Esophagus (tissue), 2 donors: Measurements from ENCODE around the gene CCDC88B. TPM values are rescaled to one million over a fixed set of nuclear protein-coding genes. Genes with fewer than 3 reads are reported as not detected.

ENCODE experiments used
- H3K27ac ChIP-seq, 2 donors: one replicate each; pipeline ENCODE4 v1.5.1; 2013; ENCODE audit warnings: low read depth in 2 of 2, mild to moderate bottlenecking in 2 of 2, inconsistent platforms in 1 of 2, low read length in 1 of 2, moderate library complexity in 1 of 2
- H3K27me3 ChIP-seq, 2 donors: one replicate each; pipeline ENCODE4 v1.6.1; 2013; ENCODE audit warnings: low read length in 2 of 2, control low read depth in 1 of 2, mild to moderate bottlenecking in 1 of 2; ENCODE audit not compliant: insufficient read depth in 2 of 2, control insufficient read depth in 1 of 2
- H3K36me3 ChIP-seq, 2 donors: one replicate each; pipeline ENCODE4 v1.6.1; 2013; ENCODE audit warnings: low read length in 1 of 2; ENCODE audit not compliant: control insufficient read depth in 2 of 2, insufficient read depth in 2 of 2
- H3K4me1 ChIP-seq, 2 donors: one replicate each; pipeline ENCODE4 v1.6.1; 2013; ENCODE audit warnings: low read length in 1 of 2; ENCODE audit not compliant: control insufficient read depth in 2 of 2, insufficient read depth in 2 of 2
- H3K4me3 ChIP-seq, 2 donors: one replicate each; pipeline ENCODE4 v1.5.1; 2013; ENCODE audit warnings: low read length in 2 of 2, mild to moderate bottlenecking in 2 of 2, low read depth in 1 of 2, moderate library complexity in 1 of 2
- H3K9me3 ChIP-seq, 2 donors: one replicate each; pipeline ENCODE4 v1.6.1; 2013; ENCODE audit warnings: mild to moderate bottlenecking in 2 of 2, low read depth in 1 of 2, low read length in 1 of 2, moderate library complexity in 1 of 2; ENCODE audit not compliant: control insufficient read depth in 2 of 2, insufficient read depth in 1 of 2
- WGBS, 2 donors: extraction: QIAGEN DNeasy Blood & Tissue Kit; methylation state at CpG; one replicate each; pipeline ENCODE4 v1.1.7; 2013; 5-methylcytosine and 5-hydroxymethylcytosine counted together
- polyA plus RNA-seq, 2 donors: library from polyadenylated mRNA; stranded (reverse); fragments of 200-250 nt; gene quantifications; one replicate each; pipeline ENCODE4 v1.2.3, GENCODE V29; 2013
- donor health status: healthy with polysubstance abuse.
- donor health status: Bipolar disorder and iron deficiency.

CCDC88B gene
- polyA plus RNA-seq, 2 donors = 11.2 to 33.3 TPM

- H3K36me3 ChIP-seq = no peaks in the 10 kb centered on the region
- no peak overlapping the region for H3K27ac ChIP-seq
- 32 to 37% methylated on average over 14 of the region's 14 CpGs for WGBS, 2 donors
- H3K27me3 ChIP-seq = no peaks in the 10 kb centered on the region
- no peaks in the 10 kb centered on the region for H3K9me3 ChIP-seq
- peaks cover 6 to 7% of the 10 kb centered on the region in 2 donors for H3K4me1 ChIP-seq
- H3K4me3 ChIP-seq = no peak overlapping the region
These were observed 38.4 kb downstream of the CCDC88B start for GRCh38 chr11:64378335-64378880.

- Histone ChIP-seq H3K4me1 (peaks cover 6 to 7% of the 10 kb centered on the region in 2 donors), H3K36me3 (no peaks in the 10 kb centered on the region), H3K27ac (no peak overlapping the region), H3K4me3 (no peak overlapping the region), H3K27me3 (no peaks in the 10 kb centered on the region), H3K9me3 (no peaks in the 10 kb centered on the region)
- 52 to 54% methylated on average over 15 of the region's 15 CpGs for WGBS, 2 donors
These were observed 39.2 kb downstream of the CCDC88B start for GRCh38 chr11:64379160-64379559.

- Histone ChIP-seq H3K4me1 (peaks cover 6 to 7% of the 10 kb centered on the region in 2 donors), H3K9me3 (no peaks in the 10 kb centered on the region), H3K27me3 (no peaks in the 10 kb centered on the region), H3K27ac (no peak overlapping the region), H3K36me3 (no peaks in the 10 kb centered on the region), H3K4me3 (no peak overlapping the region)
- WGBS, 2 donors = 68 to 73% methylated on average over 35 of the region's 35 CpGs
These were observed 40.1 kb downstream of the CCDC88B start for GRCh38 chr11:64379817-64380709.

GRCh38 chr11:64381350-64381749 is 41.3 kb downstream of the CCDC88B start:
- no peaks in the 10 kb centered on the region for H3K36me3 ChIP-seq
- peaks cover 6 to 7% of the 10 kb centered on the region in 2 donors for H3K4me1 ChIP-seq
- no peak overlapping the region for H3K4me3 ChIP-seq
- H3K9me3 ChIP-seq = no peaks in the 10 kb centered on the region
- no peak overlapping the region for H3K27ac ChIP-seq
- 77 to 80% methylated on average over 6 of the region's 6 CpGs for WGBS, 2 donors
- H3K27me3 ChIP-seq = no peaks in the 10 kb centered on the region

GRCh38 chr11:64382047-64382446 is 42.0 kb downstream of the CCDC88B start:
- Histone ChIP-seq H3K4me3 (no peak overlapping the region), H3K27ac (no peak overlapping the region), H3K27me3 (no peaks in the 10 kb centered on the region), H3K4me1 (peaks cover 6 to 7% of the 10 kb centered on the region in 2 donors), H3K9me3 (no peaks in the 10 kb centered on the region), H3K36me3 (no peaks in the 10 kb centered on the region)
- WGBS, 2 donors = 73 to 75% methylated on average over 6 of the region's 6 CpGs

- Histone ChIP-seq H3K36me3 (no peaks in the 10 kb centered on the region), H3K9me3 (no peaks in the 10 kb centered on the region), H3K4me3 (no peak overlapping the region), H3K4me1 (peaks cover 6 to 7% of the 10 kb centered on the region in 2 donors), H3K27me3 (no peaks in the 10 kb centered on the region), H3K27ac (no peak overlapping the region)
- WGBS, 2 donors = 72% methylated on average over 8 of the region's 8 CpGs
These were observed 42.6 kb downstream of the CCDC88B start for GRCh38 chr11:64382586-64382985.

- no peak overlapping the region for H3K4me3 ChIP-seq
- WGBS, 2 donors = 41 to 45% methylated on average over 2 of the region's 2 CpGs
These were observed 43.6 kb downstream of the CCDC88B start for GRCh38 chr11:64383580-64383979.

GRCh38 chr11:64384028-64384737 is 44.2 kb downstream of the CCDC88B start:
- 60 to 71% methylated on average over 17 of the region's 17 CpGs for WGBS, 2 donors
- Histone ChIP-seq H3K9me3 (no peaks in the 10 kb centered on the region), H3K4me1 (peaks cover under 1 to 2% of the 10 kb centered on the region in 2 donors), H3K27ac (no peak overlapping the region), H3K4me3 (no peak overlapping the region), H3K27me3 (no peaks in the 10 kb centered on the region), H3K36me3 (no peaks in the 10 kb centered on the region)

More at GRCh38 chr11:64383580-64383979, 43.6 kb downstream of the CCDC88B start:
- no peaks in the 10 kb centered on the region for H3K27me3 ChIP-seq
- peaks cover 5 to 6% of the 10 kb centered on the region in 2 donors for H3K4me1 ChIP-seq
- no peak overlapping the region for H3K27ac ChIP-seq
- H3K36me3 ChIP-seq = no peaks in the 10 kb centered on the region
- no peaks in the 10 kb centered on the region for H3K9me3 ChIP-seq

GRCh38 chr11:64384981-64385944 is 45.3 kb downstream of the CCDC88B start:
- WGBS, 2 donors = 73 to 76% methylated on average over 15 of the region's 15 CpGs
- no peak overlapping the region for H3K27ac ChIP-seq

More at GRCh38 chr11:64384981-64385944, 45.3 kb downstream of the CCDC88B start:
- Histone ChIP-seq H3K36me3 (no peaks in the 10 kb centered on the region), H3K27me3 (no peaks in the 10 kb centered on the region), H3K9me3 (no peaks in the 10 kb centered on the region), H3K4me1 (no peaks in the 10 kb centered on the region), H3K4me3 (no peak overlapping the region)
